ENCODE measurements around the gene CCDC197. TPM values are rescaled to one million over a fixed set of nuclear protein-coding genes. Genes with fewer than 3 reads are reported as not detected.

Gene CCDC197
- not detected for total RNA-seq
- long read RNA-seq, result 0 reads

DNA sequence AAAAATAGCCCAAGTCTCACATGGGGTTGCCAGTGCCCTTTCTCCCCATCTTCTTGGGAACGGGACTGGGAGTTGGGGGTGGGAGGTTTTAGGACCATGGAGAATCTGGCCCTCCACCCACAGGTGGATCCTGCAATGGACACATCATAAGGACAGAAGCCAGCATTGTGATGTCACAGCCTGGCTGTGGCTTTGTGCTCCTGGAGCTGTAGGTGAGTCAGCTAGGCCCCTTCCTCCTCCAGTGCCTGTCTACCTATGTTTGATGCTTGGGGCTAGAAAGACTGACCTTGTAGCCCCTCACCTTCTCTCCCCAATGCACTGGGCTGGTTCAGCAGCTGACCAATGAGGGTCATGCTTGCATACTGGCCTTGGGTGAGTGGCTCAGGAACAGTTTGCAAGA, at the start of gene CCDC197:
Gene CCDC197, plus strand, starts transcription at position 220 of the 400 bp plus-strand sequence. CDS start 831 bp downstream, outside the sequence.
- Histone ChIP-seq H3K27ac (no peak within 1 kb of the TSS), H3K4me3 (no peak within 1 kb of the TSS), H3K27me3 (no peaks in the 10 kb centered on the region), H3K9me3 (no peaks in the 10 kb centered on the region), H3K36me3 (no peaks in the 10 kb centered on the region), H3K4me1 (no peaks in the 10 kb centered on the region)
- intact Hi-C loops (cut with DNase I), result no loop called here
- DNase-seq, result no peak
- no peak for ATAC-seq
- TF ChIP-seq, protein P1, sequence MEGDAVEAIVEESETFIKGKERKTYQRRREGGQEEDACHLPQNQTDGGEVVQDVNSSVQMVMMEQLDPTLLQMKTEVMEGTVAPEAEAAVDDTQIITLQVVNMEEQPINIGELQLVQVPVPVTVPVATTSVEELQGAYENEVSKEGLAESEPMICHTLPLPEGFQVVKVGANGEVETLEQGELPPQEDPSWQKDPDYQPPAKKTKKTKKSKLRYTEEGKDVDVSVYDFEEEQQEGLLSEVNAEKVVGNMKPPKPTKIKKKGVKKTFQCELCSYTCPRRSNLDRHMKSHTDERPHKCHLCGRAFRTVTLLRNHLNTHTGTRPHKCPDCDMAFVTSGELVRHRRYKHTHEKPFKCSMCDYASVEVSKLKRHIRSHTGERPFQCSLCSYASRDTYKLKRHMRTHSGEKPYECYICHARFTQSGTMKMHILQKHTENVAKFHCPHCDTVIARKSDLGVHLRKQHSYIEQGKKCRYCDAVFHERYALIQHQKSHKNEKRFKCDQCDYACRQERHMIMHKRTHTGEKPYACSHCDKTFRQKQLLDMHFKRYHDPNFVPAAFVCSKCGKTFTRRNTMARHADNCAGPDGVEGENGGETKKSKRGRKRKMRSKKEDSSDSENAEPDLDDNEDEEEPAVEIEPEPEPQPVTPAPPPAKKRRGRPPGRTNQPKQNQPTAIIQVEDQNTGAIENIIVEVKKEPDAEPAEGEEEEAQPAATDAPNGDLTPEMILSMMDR (IDR thresholded peaks at IDR 0.05), result no peak

DNA sequence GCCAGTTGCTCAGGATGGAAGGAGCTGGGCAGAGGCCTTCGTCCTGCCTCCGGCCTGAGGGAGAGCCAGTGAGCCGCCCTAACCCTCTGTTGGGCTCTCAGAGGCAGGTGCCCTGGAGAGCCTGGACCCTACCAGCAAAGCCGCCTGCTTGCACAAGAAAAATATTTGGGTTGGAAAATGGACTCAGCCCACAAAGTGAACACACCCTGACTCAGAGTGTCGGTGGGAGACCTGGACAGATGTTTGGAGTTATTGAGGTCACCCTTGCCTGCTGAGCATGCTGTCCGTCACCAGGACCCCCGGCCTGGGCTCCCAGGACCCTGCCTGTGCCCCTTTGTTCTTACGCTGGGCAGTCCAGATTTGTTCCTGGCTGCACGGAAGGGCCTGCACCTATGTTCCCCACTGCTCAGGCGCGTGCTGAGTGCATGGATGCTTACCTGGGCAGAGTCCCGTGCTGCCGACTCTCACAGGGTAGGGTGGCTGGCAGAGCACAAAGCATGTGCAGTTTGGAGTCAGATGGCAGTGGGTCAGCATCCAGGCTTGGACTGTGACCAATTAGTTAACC, 47.5 kb upstream of the CCDC197 start:
- H3K27me3 ChIP-seq, result no peaks in the 10 kb centered on the region
- no peak for ATAC-seq
- no peak overlapping the region for H3K27ac ChIP-seq
- H3K36me3 ChIP-seq, result no peaks in the 10 kb centered on the region
- no peak overlapping the region for H3K4me3 ChIP-seq
- intact Hi-C loops (cut with DNase I), result no loop called here
- no peak for DNase-seq
- no peaks in the 10 kb centered on the region for H3K4me1 ChIP-seq
- TF ChIP-seq, protein P1 (IDR thresholded peaks at IDR 0.05), result no peak
- no peaks in the 10 kb centered on the region for H3K9me3 ChIP-seq

DNA sequence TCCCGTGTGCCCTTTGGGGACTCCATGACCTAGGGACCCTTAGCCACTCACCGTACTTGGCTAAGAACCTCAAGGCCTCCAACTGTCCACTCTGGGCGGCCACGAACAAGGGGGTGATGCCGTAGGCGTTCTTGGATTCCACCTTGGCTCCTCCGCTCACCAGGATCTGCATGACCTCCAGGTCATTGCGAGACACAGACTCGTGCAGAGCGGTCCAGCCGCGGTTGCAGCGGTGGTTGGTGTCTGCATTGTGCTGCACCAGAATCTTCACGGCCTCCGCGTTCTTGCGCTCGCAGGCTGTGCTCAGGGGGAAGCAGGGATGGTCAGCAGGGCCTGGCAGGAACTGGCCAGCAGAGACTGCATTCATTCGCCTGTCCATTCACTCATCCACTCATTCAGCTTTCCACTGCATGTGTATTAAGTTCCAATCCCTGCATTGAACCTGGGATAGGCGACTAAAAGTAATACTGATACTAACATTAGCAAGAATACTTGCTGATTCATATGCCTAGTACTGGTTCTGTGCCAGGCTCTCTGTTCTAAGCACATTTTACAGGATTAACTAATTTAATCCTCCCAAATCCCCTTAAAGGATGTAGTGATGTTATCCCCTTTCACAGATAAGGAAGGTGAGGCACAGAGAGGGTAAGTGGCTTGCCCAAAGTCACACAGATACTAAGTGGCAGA, 46.0 kb upstream of the CCDC197 start:
- Histone ChIP-seq H3K36me3 (no peaks in the 10 kb centered on the region), H3K4me3 (no peak overlapping the region), H3K27ac (no peak overlapping the region), H3K4me1 (peaks cover 8% of the 10 kb centered on the region), H3K9me3 (no peaks in the 10 kb centered on the region), H3K27me3 (no peaks in the 10 kb centered on the region)
- no peak for ATAC-seq
- DNase-seq, result no peak
- TF ChIP-seq, protein P1 (IDR thresholded peaks at IDR 0.05), result no peak
- intact Hi-C loops (cut with DNase I), result no loop called here

DNA sequence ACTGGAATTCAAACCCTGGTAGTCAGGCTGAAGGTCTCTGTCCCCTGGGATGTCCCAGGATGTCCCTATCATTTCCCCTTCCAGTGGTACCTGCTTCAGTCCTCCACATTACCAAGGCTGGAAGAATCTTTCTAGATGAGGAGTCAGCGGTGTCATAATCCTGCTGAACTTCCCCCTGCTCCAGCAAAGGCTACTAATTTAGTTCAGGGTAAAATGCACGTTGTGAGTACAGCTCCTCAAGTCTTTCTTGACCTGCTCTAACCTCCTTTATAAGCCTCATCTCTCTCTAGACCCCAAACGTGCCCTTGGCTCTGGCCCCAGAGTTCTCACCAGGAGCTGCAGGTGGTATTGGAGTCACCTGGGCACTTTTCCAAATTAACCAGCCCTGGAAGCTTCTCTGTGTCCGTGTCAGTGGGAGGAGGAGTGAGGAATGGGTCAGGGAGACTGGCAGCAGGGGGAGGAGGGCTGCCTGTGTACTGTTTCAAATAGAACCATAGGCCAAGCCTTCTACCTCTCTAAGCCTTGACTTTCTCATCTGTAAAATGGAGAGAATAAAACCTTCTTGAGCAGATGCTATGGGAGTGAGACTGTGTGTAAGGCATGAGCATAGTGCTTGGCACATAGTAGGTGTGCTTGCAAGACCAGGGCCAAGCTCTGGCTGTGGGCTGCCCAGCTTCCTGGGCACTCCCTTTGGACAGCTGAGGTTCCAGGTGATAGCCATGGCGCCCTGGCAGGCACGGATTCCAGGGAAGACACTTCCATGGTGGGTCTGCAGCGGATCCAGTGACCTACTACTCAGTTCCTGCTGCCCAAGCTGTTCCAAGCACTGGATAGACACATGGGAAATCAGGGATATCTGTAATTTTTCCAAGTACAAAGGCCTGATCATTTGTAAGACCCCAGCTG, 45.2 kb upstream of the CCDC197 start:
- Histone ChIP-seq H3K4me1 (peaks cover 15% of the 10 kb centered on the region), H3K27ac (no peak overlapping the region), H3K4me3 (no peak overlapping the region), H3K27me3 (no peaks in the 10 kb centered on the region), H3K36me3 (no peaks in the 10 kb centered on the region), H3K9me3 (no peaks in the 10 kb centered on the region)
- no peak for ATAC-seq
- DNase-seq, result no peak
- TF ChIP-seq, protein P1 (IDR thresholded peaks at IDR 0.05), result no peak
- intact Hi-C loops (cut with DNase I), result no loop called here

DNA sequence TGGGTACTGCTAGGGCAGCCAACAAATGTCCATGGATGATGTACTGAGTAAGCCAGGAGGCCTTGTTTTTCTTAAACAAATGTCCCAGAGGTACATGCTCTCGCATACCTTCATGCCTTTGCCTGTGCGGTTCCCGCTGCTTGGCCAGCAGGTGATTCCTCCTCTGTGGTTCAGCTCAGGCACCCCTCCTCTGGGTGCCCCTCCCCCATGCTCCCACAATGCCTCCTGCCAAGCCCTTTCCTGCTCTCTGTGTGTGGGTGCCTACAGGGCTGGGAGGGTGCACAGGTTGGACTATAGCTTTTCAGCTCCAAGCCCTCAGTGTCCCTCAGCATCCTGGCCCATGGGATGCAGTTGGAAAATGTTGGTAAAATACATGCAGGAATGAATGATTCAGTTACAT, 44.3 kb upstream of the CCDC197 start:
- TF ChIP-seq, protein P1 (IDR thresholded peaks at IDR 0.05), result no peak
- ATAC-seq (no peak), DNase-seq (no peak)
- no peak overlapping the region for H3K4me3 ChIP-seq
- intact Hi-C loops (cut with DNase I), result no loop called here
- peaks cover 15% of the 10 kb centered on the region for H3K4me1 ChIP-seq
- no peaks in the 10 kb centered on the region for H3K36me3 ChIP-seq
- H3K27ac ChIP-seq, result no peak overlapping the region
- H3K9me3 ChIP-seq, result no peaks in the 10 kb centered on the region
- no peaks in the 10 kb centered on the region for H3K27me3 ChIP-seq

Measured in upper lobe of right lung (tissue), 1 donor.